ENCODE results near the gene IFRD1.

Gene IFRD1

GRCh38 chr7:112430649-112431048 is 19.6 kb upstream of the IFRD1 start:
- Histone ChIP-seq H3F3A (ENCODE audit: insufficient read depth) (no peaks in the 10 kb centered on the region), H4K20me1 (ENCODE audit: low read depth, low read length) (no peaks in the 10 kb centered on the region), H3K36me3 (ENCODE audit: low read length) (no peaks in the 10 kb centered on the region), H3K4me2 (ENCODE audit: low read depth, low read length, poor library complexity, severe bottlenecking) (no peak overlapping the region), H3K27me3 (ENCODE audit: low read length) (no peaks in the 10 kb centered on the region), H3K27ac (ENCODE audit: low read depth, low read length) (no peak overlapping the region), H2AFZ (ENCODE audit: low read depth, low read length, severe bottlenecking) (no peak overlapping the region), H3K4me3 (ENCODE audit: insufficient read depth, low read length, poor library complexity, severe bottlenecking) (no peak overlapping the region), H3K9me2 (replicated peaks; ENCODE audit: insufficient read depth, low read length) (no peaks in the 10 kb centered on the region), H3K9me3 (ENCODE audit: insufficient read depth, low read length) (no peaks in the 10 kb centered on the region), H3K79me2 (ENCODE audit: insufficient read depth, low read length) (no peaks in the 10 kb centered on the region), H3K9ac (ENCODE audit: low read length) (no peak overlapping the region)
- TF ChIP-seq CTCF (IDR thresholded peaks at IDR 0.05; ENCODE audit: insufficient read depth, low read length, poor library complexity, severe bottlenecking) (no peak), EZH2phosphoT487 (conservative IDR thresholded peaks at IDR 0.05; ENCODE audit: low read length) (no peak)

- Histone ChIP-seq H3K9me2 (replicated peaks; ENCODE audit: insufficient read depth, low read length) (no peaks in the 10 kb centered on the region), H3K79me2 (ENCODE audit: insufficient read depth, low read length) (no peaks in the 10 kb centered on the region), H3K36me3 (ENCODE audit: low read length) (no peaks in the 10 kb centered on the region), H3K27me3 (ENCODE audit: low read length) (no peaks in the 10 kb centered on the region), H2AFZ (ENCODE audit: low read depth, low read length, severe bottlenecking) (no peak overlapping the region), H3K4me2 (ENCODE audit: low read depth, low read length, poor library complexity, severe bottlenecking) (no peak overlapping the region), H3F3A (ENCODE audit: insufficient read depth) (no peaks in the 10 kb centered on the region), H3K9ac (ENCODE audit: low read length) (no peak overlapping the region), H4K20me1 (ENCODE audit: low read depth, low read length) (no peaks in the 10 kb centered on the region), H3K4me3 (ENCODE audit: insufficient read depth, low read length, poor library complexity, severe bottlenecking) (no peak overlapping the region), H3K27ac (ENCODE audit: low read depth, low read length) (no peak overlapping the region), H3K9me3 (ENCODE audit: insufficient read depth, low read length) (no peaks in the 10 kb centered on the region)
- TF ChIP-seq EZH2phosphoT487 (conservative IDR thresholded peaks at IDR 0.05; ENCODE audit: low read length) (no peak), CTCF (IDR thresholded peaks at IDR 0.05; ENCODE audit: insufficient read depth, low read length, poor library complexity, severe bottlenecking) (no peak)
Measured at GRCh38 chr7:112431803-112432202, 18.5 kb upstream of the IFRD1 start.

GRCh38 chr7:112433289-112433688 is 17.0 kb upstream of the IFRD1 start:
- Histone ChIP-seq H3K9me2 (replicated peaks; ENCODE audit: insufficient read depth, low read length) (no peaks in the 10 kb centered on the region), H3K27ac (ENCODE audit: low read depth, low read length) (no peak overlapping the region), H4K20me1 (ENCODE audit: low read depth, low read length) (no peaks in the 10 kb centered on the region), H3K9ac (ENCODE audit: low read length) (no peak overlapping the region), H3K79me2 (ENCODE audit: insufficient read depth, low read length) (no peaks in the 10 kb centered on the region), H2AFZ (ENCODE audit: low read depth, low read length, severe bottlenecking) (no peak overlapping the region), H3K36me3 (ENCODE audit: low read length) (no peaks in the 10 kb centered on the region), H3F3A (ENCODE audit: insufficient read depth) (no peaks in the 10 kb centered on the region), H3K9me3 (ENCODE audit: insufficient read depth, low read length) (no peaks in the 10 kb centered on the region), H3K4me2 (ENCODE audit: low read depth, low read length, poor library complexity, severe bottlenecking) (no peak overlapping the region), H3K27me3 (ENCODE audit: low read length) (no peaks in the 10 kb centered on the region), H3K4me3 (ENCODE audit: insufficient read depth, low read length, poor library complexity, severe bottlenecking) (no peak overlapping the region)
- TF ChIP-seq CTCF (IDR thresholded peaks at IDR 0.05; ENCODE audit: insufficient read depth, low read length, poor library complexity, severe bottlenecking) (no peak), EZH2phosphoT487 (conservative IDR thresholded peaks at IDR 0.05; ENCODE audit: low read length) (no peak)

All from SU-DHL-6 (cell line).